ENCODE measurements around the gene FHIP1B. TPM values are rescaled to one million over a fixed set of nuclear protein-coding genes. Genes with fewer than 3 reads are reported as not detected.

Gene FHIP1B
- total RNA-seq, 4 donors from 2014 or later, result 30.4 to 144 (median 56.4) TPM

GRCh38 chr11:6219359-6219758 lies 15.1 kb downstream of the FHIP1B start:
- TF ChIP-seq POLR2A (IDR thresholded peaks at IDR 0.05) (no peak), CTCF (IDR thresholded peaks at IDR 0.05) (no peak), EP300 (IDR thresholded peaks at IDR 0.05) (no peak)
- Histone ChIP-seq H3K4me1 (peaks cover 0 to 4% (median 0%) of the 10 kb centered on the region in 4 donors), H3K4me3 (no peak overlapping the region), H3K27ac (no peak overlapping the region), H3K9me3 (no peaks in the 10 kb centered on the region), H3K27me3 (no peaks in the 10 kb centered on the region), H3K36me3 (peaks cover 0 to 97% (median 22%) of the 10 kb centered on the region in 3 donors)
- peak in 1 of 2 donors; percentile 25 for DNase-seq (ENCODE audit: low spot score in 2 of 2)
- WGBS, 2 donors, result 56 to 60% methylated on average over 2 of the region's 2 CpGs

- Histone ChIP-seq H3K4me3 (no peak overlapping the region), H3K9me3 (no peaks in the 10 kb centered on the region), H3K4me1 (peaks cover 0 to 4% (median 0%) of the 10 kb centered on the region in 4 donors), H3K27ac (no peak overlapping the region), H3K27me3 (no peaks in the 10 kb centered on the region), H3K36me3 (peaks cover 0 to 95% (median 25%) of the 10 kb centered on the region in 3 donors)
- DNase-seq (ENCODE audit: low spot score in 2 of 2), result no peak
- TF ChIP-seq EP300 (IDR thresholded peaks at IDR 0.05) (no peak), CTCF (IDR thresholded peaks at IDR 0.05) (no peak), POLR2A (IDR thresholded peaks at IDR 0.05) (no peak)
- 89 to 90% methylated on average over 13 to 19 of the region's 19 CpGs for WGBS, 2 donors
These were observed 16.7 kb downstream of the FHIP1B start for GRCh38 chr11:6217722-6218121.

GRCh38 chr11:6216501-6216900 lies 17.9 kb downstream of the FHIP1B start:
- peaks cover 0 to 96% (median 25%) of the 10 kb centered on the region in 3 donors for H3K36me3 ChIP-seq
- WGBS, 2 donors, result 84 to 91% methylated on average over 4 of the region's 4 CpGs

GRCh38 chr11:6214530-6214929 lies 19.9 kb downstream of the FHIP1B start:
- Histone ChIP-seq H3K4me3 (no peak overlapping the region), H3K9me3 (no peaks in the 10 kb centered on the region), H3K4me1 (peaks cover 0 to under 1% (median 0%) of the 10 kb centered on the region in 4 donors), H3K36me3 (peaks cover 2 to 98% (median 25%) of the 10 kb centered on the region in 3 donors), H3K27me3 (no peaks in the 10 kb centered on the region), H3K27ac (no peak overlapping the region)
- DNase-seq (ENCODE audit: low spot score in 2 of 2), result no peak
- WGBS, 2 donors, result 94 to 98% methylated on average over 10 of the region's 10 CpGs
- TF ChIP-seq POLR2A (IDR thresholded peaks at IDR 0.05), result no peak
- no peak for TF ChIP-seq EP300 (IDR thresholded peaks at IDR 0.05)
- no peak for TF ChIP-seq CTCF (IDR thresholded peaks at IDR 0.05)

More at GRCh38 chr11:6216501-6216900, 17.9 kb downstream of the FHIP1B start:
- Histone ChIP-seq H3K9me3 (no peaks in the 10 kb centered on the region), H3K4me3 (no peak overlapping the region), H3K27ac (no peak overlapping the region), H3K4me1 (peaks cover 0 to 4% (median 0%) of the 10 kb centered on the region in 4 donors), H3K27me3 (no peaks in the 10 kb centered on the region)
- no peak for DNase-seq (ENCODE audit: low spot score in 2 of 2)
- no peak for TF ChIP-seq CTCF (IDR thresholded peaks at IDR 0.05)
- no peak for TF ChIP-seq POLR2A (IDR thresholded peaks at IDR 0.05)
- TF ChIP-seq EP300 (IDR thresholded peaks at IDR 0.05), result no peak

- Histone ChIP-seq H3K4me1 (no peaks in the 10 kb centered on the region), H3K36me3 (peaks cover 2 to 95% (median 11%) of the 10 kb centered on the region in 3 donors), H3K27ac (no peak overlapping the region), H3K27me3 (no peaks in the 10 kb centered on the region), H3K4me3 (no peak overlapping the region), H3K9me3 (no peaks in the 10 kb centered on the region)
- DNase-seq (ENCODE audit: low spot score in 2 of 2), result no peak
- TF ChIP-seq POLR2A (IDR thresholded peaks at IDR 0.05) (no peak), EP300 (IDR thresholded peaks at IDR 0.05) (no peak), CTCF (IDR thresholded peaks at IDR 0.05) (no peak)
- WGBS, 2 donors, result 97 to 98% methylated on average over 9 of the region's 9 CpGs
These were observed 24.0 kb downstream of the FHIP1B start for GRCh38 chr11:6210274-6210955.
